Measurements from ENCODE around the gene DLK1. TPM values are rescaled to one million over a fixed set of nuclear protein-coding genes. Genes with fewer than 3 reads are reported as not detected.

The DLK1 gene
- total and polyA plus RNA-seq, 2 of the 13 experiments (the other 11 are each of a cell fraction or from before 2014, with no cell fraction given) = 95.5 to 312 TPM

- TF ChIP-seq ZNF607 (CRISPR knock-in tag; IDR thresholded peaks at IDR 0.05; ENCODE audit: borderline replicate concordance) = no peak
- peak; percentile 76; the same call in 1 of the 2 replicates for TF ChIP-seq ZNF331 (CRISPR knock-in tag; IDR thresholded peaks at IDR 0.05)
- no peak for TF ChIP-seq HNF1B (CRISPR knock-in tag; IDR thresholded peaks at IDR 0.05)
- no peak for TF ChIP-seq ZNF670 (CRISPR knock-in tag; IDR thresholded peaks at IDR 0.05; ENCODE audit: borderline replicate concordance)
- TF ChIP-seq ZSCAN20 (CRISPR knock-in tag; IDR thresholded peaks at IDR 0.05; ENCODE audit: borderline replicate concordance) = no peak
- peak; percentile 85 for TF ChIP-seq HDAC2 (CRISPR knock-in tag; IDR thresholded peaks at IDR 0.05)
- no peak for TF ChIP-seq WIZ (CRISPR knock-in tag; IDR thresholded peaks at IDR 0.05)
- peak; percentile 69; the same call in 1 of the 2 replicates for TF ChIP-seq ZNF264 (CRISPR knock-in tag; IDR thresholded peaks at IDR 0.05)
- no peak for TF ChIP-seq BCL3 (CRISPR knock-in tag; IDR thresholded peaks at IDR 0.05)
- peak; percentile 60; the same call in 1 of the 2 replicates for TF ChIP-seq ZNF12 (CRISPR knock-in tag; IDR thresholded peaks at IDR 0.05)
- no peak for TF ChIP-seq ZNF337 (CRISPR knock-in tag; IDR thresholded peaks at IDR 0.05; ENCODE audit: borderline replicate concordance, low read depth)
- no peak for TF ChIP-seq CCDC6 (CRISPR knock-in tag; IDR thresholded peaks at IDR 0.05)
- no peak for TF ChIP-seq MYNN (CRISPR knock-in tag; IDR thresholded peaks at IDR 0.05; ENCODE audit: low read depth)
- TF ChIP-seq MTA1 (CRISPR knock-in tag; IDR thresholded peaks at IDR 0.05; ENCODE audit: borderline replicate concordance) = no peak
- no peak for TF ChIP-seq ZNF691 (CRISPR knock-in tag; IDR thresholded peaks at IDR 0.05; ENCODE audit: borderline replicate concordance, low read depth)
- TF ChIP-seq ZNF33B (CRISPR knock-in tag; IDR thresholded peaks at IDR 0.05) = no peak
- TF ChIP-seq ZNF484 (CRISPR knock-in tag; IDR thresholded peaks at IDR 0.05; ENCODE audit: borderline replicate concordance, low read depth) = no peak
- no peak for TF ChIP-seq SIN3B (IDR thresholded peaks at IDR 0.05; ENCODE audit: low read length)
- no peak for TF ChIP-seq ZBTB42 (CRISPR knock-in tag; IDR thresholded peaks at IDR 0.05)
- TF ChIP-seq ZNF83 (CRISPR knock-in tag; IDR thresholded peaks at IDR 0.05; ENCODE audit: borderline replicate concordance) = no peak
- no peak for TF ChIP-seq ZUFSP (CRISPR knock-in tag; IDR thresholded peaks at IDR 0.05; ENCODE audit: borderline replicate concordance)
- no peak for TF ChIP-seq XRCC5 (optimal IDR thresholded peaks at IDR 0.05; ENCODE audit: low read length)
- no peak for TF ChIP-seq DBP (CRISPR knock-in tag; IDR thresholded peaks at IDR 0.05; ENCODE audit: not compliant biosample characterization)
These were observed 23.4 kb downstream of the DLK1 start (continued) for GRCh38 chr14:100749967-100750597.
